ENCODE measurements around the gene ZBTB20. TPM values are rescaled to one million over a fixed set of nuclear protein-coding genes. Genes with fewer than 3 reads are reported as not detected.
A peak's percentile ranks its signal among the peaks of the same experiment; 100 is the strongest.

Gene ZBTB20
- total and polyA plus RNA-seq, 12 donors = 0.57 to 105 (median 86.8) TPM

DNA sequence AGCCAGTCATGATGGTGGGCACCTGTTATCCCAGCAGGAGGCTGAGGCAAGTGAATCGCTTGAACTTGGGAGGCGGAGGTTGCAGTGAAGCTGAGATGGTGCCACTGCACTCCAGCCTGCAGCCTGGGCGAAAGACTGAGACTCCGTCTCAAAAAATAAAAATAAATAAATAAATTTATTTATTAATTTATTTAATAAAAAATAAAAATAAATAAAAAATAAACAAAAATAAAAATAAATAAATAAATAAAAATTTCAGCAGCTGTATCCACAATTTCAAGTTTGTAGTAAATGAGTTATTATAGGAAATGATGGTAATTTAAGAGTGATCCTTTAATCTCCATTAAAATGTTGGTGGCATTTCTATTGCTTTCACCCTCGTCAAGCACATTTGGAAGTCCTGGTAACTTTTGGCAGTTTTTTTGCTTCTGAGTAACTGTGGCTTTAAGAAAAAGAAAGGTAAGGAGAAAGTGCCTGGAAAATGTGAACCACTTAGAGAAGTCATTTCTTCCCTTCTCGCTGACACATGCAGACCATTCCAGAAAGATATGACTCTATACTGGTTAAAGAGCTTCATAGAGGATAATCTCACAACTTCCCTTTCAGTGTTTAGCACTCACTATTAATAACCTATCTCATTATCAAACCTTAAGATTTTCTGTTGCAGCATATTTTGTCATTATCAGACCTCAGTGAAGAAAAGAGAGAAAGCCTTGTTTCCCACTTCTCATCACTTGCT is 556.6 kb downstream of the ZBTB20 start:
- peaks cover 0 to 12% (median 0%) of the 10 kb centered on the region in 9 donors for H3K36me3 ChIP-seq
- no peaks in the 10 kb centered on the region for H3K9me3 ChIP-seq
- no peaks in the 10 kb centered on the region for H3K27me3 ChIP-seq
- ATAC-seq = no peak
- intact Hi-C loops (cut with DNase I) = no loop called here
- WGBS, 2 donors = 91 to 93% methylated on average over 6 of the region's 6 CpGs
- H3K4me3 ChIP-seq = no peak overlapping the region
- no peak overlapping the region for H3K27ac ChIP-seq
- TF ChIP-seq, protein P1, sequence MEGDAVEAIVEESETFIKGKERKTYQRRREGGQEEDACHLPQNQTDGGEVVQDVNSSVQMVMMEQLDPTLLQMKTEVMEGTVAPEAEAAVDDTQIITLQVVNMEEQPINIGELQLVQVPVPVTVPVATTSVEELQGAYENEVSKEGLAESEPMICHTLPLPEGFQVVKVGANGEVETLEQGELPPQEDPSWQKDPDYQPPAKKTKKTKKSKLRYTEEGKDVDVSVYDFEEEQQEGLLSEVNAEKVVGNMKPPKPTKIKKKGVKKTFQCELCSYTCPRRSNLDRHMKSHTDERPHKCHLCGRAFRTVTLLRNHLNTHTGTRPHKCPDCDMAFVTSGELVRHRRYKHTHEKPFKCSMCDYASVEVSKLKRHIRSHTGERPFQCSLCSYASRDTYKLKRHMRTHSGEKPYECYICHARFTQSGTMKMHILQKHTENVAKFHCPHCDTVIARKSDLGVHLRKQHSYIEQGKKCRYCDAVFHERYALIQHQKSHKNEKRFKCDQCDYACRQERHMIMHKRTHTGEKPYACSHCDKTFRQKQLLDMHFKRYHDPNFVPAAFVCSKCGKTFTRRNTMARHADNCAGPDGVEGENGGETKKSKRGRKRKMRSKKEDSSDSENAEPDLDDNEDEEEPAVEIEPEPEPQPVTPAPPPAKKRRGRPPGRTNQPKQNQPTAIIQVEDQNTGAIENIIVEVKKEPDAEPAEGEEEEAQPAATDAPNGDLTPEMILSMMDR (IDR thresholded peaks at IDR 0.05) = no peak
- DNase-seq = no peak
- peaks cover 2 to 28% (median 15%) of the 10 kb centered on the region in 9 donors for H3K4me1 ChIP-seq

DNA sequence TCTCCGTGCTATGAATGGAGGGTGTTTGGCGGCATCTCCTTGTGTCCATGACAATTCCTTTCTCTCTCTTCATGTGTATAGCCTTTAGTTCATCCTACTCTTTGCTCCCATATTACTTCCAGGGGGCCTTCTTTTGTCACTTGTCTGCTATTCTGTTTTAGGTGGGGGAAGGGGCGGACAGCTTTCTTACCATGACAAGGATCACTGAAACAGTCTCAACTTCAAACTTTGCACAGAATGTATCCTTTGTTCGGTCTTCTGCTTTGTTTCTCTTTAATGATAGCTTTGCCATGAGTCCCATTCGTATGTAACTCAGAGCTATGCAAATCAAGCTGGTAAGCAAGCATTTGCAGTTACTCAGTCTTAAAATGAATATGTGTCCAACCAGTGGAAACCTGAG is 559.1 kb downstream of the ZBTB20 start:
- Histone ChIP-seq H3K27me3 (no peaks in the 10 kb centered on the region), H3K36me3 (peaks cover 0 to 5% (median 0%) of the 10 kb centered on the region in 9 donors), H3K27ac (no peak overlapping the region), H3K4me1 (peaks cover 3 to 43% (median 33%) of the 10 kb centered on the region in 9 donors), H3K9me3 (no peaks in the 10 kb centered on the region), H3K4me3 (no peak overlapping the region)
- TF ChIP-seq, protein P1 (IDR thresholded peaks at IDR 0.05) = no peak
- DNase-seq (no peak), ATAC-seq (no peak)
- WGBS, 2 donors = 96 to 97% methylated on average over 5 of the region's 5 CpGs
- intact Hi-C loops (cut with DNase I) = loop anchor here in 4 of 10 donors (10.0 kb wide), 3 partner anchors 173 to 203 kb away; no protein-coding TSS in a partner anchor

DNA sequence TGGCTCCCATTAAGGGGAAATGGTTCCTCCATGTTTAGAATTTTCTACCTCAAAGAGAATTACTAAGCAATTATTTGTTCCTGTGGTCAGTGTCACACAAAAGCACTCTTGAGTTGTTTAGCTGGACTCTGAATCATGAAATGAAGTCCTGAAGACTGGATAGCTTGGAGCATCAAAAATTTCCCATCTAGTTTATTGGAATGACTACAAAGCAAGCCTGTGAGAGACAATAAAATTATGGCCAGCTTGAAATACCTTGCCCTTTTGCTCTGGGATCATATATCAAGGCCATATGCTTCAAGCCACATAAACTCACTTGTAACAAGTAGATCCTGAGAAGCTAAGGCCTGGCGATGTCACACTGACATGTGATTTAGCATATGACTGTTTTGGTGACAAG is 561.0 kb downstream of the ZBTB20 start:
- 96 to 97% methylated on average over 1 of the region's 1 CpG for WGBS, 2 donors
- ATAC-seq = no peak
- intact Hi-C loops (cut with DNase I) = loop anchor here in 4 of 10 donors (10.0 kb wide), 3 partner anchors 171 to 201 kb away; no protein-coding TSS in a partner anchor

DNA sequence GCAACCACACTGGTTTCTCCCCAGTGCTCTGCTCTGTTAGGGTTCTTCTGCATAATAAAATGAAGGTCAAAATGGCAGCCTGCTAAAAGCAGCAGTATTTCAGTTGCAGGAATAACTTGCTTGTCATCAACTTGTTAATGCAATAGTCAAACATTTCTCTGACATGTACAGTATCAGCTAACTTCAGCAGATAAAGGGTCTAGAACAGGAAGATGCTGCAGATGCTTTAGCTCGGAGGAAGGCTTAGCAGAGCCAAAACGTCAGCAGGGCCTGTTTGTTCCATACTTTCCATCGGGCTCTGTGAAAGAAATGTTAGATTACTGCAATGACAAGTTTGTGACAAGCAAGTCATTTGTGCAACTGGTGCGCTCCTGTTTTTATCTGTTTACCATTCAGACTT is 561.4 kb downstream of the ZBTB20 start:
- Histone ChIP-seq H3K36me3 (peaks cover 0 to 5% (median 0%) of the 10 kb centered on the region in 9 donors), H3K27me3 (no peaks in the 10 kb centered on the region), H3K4me3 (no peak overlapping the region), H3K9me3 (peaks cover 0 to 3% (median 0%) of the 10 kb centered on the region in 11 donors), H3K4me1 (peaks cover 3 to 41% (median 26%) of the 10 kb centered on the region in 9 donors), H3K27ac (peak overlapping the region; percentile 5 to 81 (median 71))
- 32 to 34% methylated on average over 4 of the region's 4 CpGs for WGBS, 2 donors
- DNase-seq (no peak), ATAC-seq (peak in 6 of 8 donors; percentile 41 to 85 (median 69))
- TF ChIP-seq, protein P1 (IDR thresholded peaks at IDR 0.05) = no peak
- intact Hi-C loops (cut with DNase I) = loop anchor here in 4 of 10 donors (10.0 kb wide), 3 partner anchors 171 to 201 kb away; no protein-coding TSS in a partner anchor

More for the DNA sequence above, 561.0 kb downstream of the ZBTB20 start:
- no peak for DNase-seq
- no peaks in the 10 kb centered on the region for H3K27me3 ChIP-seq
- peaks cover 0 to 5% (median 0%) of the 10 kb centered on the region in 9 donors for H3K36me3 ChIP-seq
- no peaks in the 10 kb centered on the region for H3K9me3 ChIP-seq
- H3K4me1 ChIP-seq = peaks cover 3 to 43% (median 29%) of the 10 kb centered on the region in 9 donors
- H3K27ac ChIP-seq = peak overlapping the region in 9 of 10 donors; percentile 5 to 81 (median 70)
- TF ChIP-seq, protein P1 (IDR thresholded peaks at IDR 0.05) = no peak
- no peak overlapping the region for H3K4me3 ChIP-seq

Data from heart right ventricle (tissue), 16 donors.